ENCODE measurements around the gene ATP5PF.
A peak's percentile ranks its signal among the peaks of the same experiment; 100 is the strongest.
"Not testable (repeated sequence)": the region's sequence is repeated elsewhere in the genome, so short reads cannot be mapped to it uniquely, and the experiment has no call there.

Gene ATP5PF

GRCh38 chr21:25734904-25735645 lies at the start of gene ATP5PF, which contains the start of gene GABPA:
Gene ATP5PF, minus strand, starts transcription at chr21:25734904. Its CDS starts 5,110 bp downstream, at chr21:25729794.
Gene GABPA, plus strand, starts transcription at chr21:25734972. Its CDS starts 6,627 bp downstream, at chr21:25741599.
- peak; percentile 98 for DNase-seq
- H4K20me1 ChIP-seq (ENCODE audit: insufficient read depth, low read length), result no peaks in the 10 kb centered on the region
- peak within 1 kb of the TSS; percentile 97 for H3K4me3 ChIP-seq (ENCODE audit: low read length)
- no peaks in the 10 kb centered on the region for H3K9me2 ChIP-seq (replicated peaks; ENCODE audit: insufficient read depth, low read length)
- H3F3A ChIP-seq (ENCODE audit: insufficient read depth, low read length), result peaks cover 12% of the 10 kb centered on the region; the same call in 1 of the 2 replicates
- TF ChIP-seq EZH2 (optimal IDR thresholded peaks at IDR 0.05; ENCODE audit: low read depth, low read length) (no peak), CTCF (IDR thresholded peaks at IDR 0.05; ENCODE audit: low read length) (no peak), EZH2phosphoT487 (IDR thresholded peaks at IDR 0.05; ENCODE audit: low read length) (no peak)
- H2AFZ ChIP-seq (ENCODE audit: low read length), result peak within 1 kb of the TSS; percentile 95
- H3K9me3 ChIP-seq (replicated peaks; ENCODE audit: insufficient read depth, low read length), result no peaks in the 10 kb centered on the region
- H3K36me3 ChIP-seq (replicated peaks; ENCODE audit: insufficient read depth, low read length), result no peaks in the 10 kb centered on the region; the same call in 1 of the 2 replicates
- no peaks in the 10 kb centered on the region for H3K27me3 ChIP-seq (replicated peaks; ENCODE audit: insufficient read depth, low read length)
- H3K27ac ChIP-seq (ENCODE audit: low read length), result peak within 1 kb of the TSS; percentile 99
- H3K4me1 ChIP-seq (ENCODE audit: low read length), result peaks cover 24% of the 10 kb centered on the region
- peak within 1 kb of the TSS; percentile 93 for H3K4me2 ChIP-seq (ENCODE audit: low read depth, low read length)
- H3K9ac ChIP-seq (ENCODE audit: low read length), result peak within 1 kb of the TSS; percentile 95
- H3K79me2 ChIP-seq (ENCODE audit: low read length), result peaks cover 88% of the 10 kb centered on the region

GRCh38 chr21:25778126-25778875 lies 43.6 kb upstream of the ATP5PF start:
- not testable (repeated sequence) for H3K4me2 ChIP-seq (ENCODE audit: low read depth, low read length); H2AFZ ChIP-seq (ENCODE audit: low read length); DNase-seq; H3F3A ChIP-seq (ENCODE audit: insufficient read depth, low read length); H3K27ac ChIP-seq (ENCODE audit: low read length); H3K9me2 ChIP-seq (replicated peaks; ENCODE audit: insufficient read depth, low read length); H3K27me3 ChIP-seq (replicated peaks; ENCODE audit: insufficient read depth, low read length); H3K79me2 ChIP-seq (ENCODE audit: low read length); H3K4me1 ChIP-seq (ENCODE audit: low read length); H3K4me3 ChIP-seq (ENCODE audit: low read length); H3K9ac ChIP-seq (ENCODE audit: low read length); H4K20me1 ChIP-seq (ENCODE audit: insufficient read depth, low read length); H3K9me3 ChIP-seq (replicated peaks; ENCODE audit: insufficient read depth, low read length); H3K36me3 ChIP-seq (replicated peaks; ENCODE audit: insufficient read depth, low read length)

GRCh38 chr21:25776440-25776839 lies 41.7 kb upstream of the ATP5PF start:
- Histone ChIP-seq H4K20me1 (ENCODE audit: insufficient read depth, low read length) (no peaks in the 10 kb centered on the region), H3K79me2 (ENCODE audit: low read length) (no peaks in the 10 kb centered on the region), H3K4me1 (ENCODE audit: low read length) (peaks cover 6% of the 10 kb centered on the region), H3K36me3 (replicated peaks; ENCODE audit: insufficient read depth, low read length) (no peaks in the 10 kb centered on the region), H3F3A (ENCODE audit: insufficient read depth, low read length) (no peaks in the 10 kb centered on the region), H3K4me2 (ENCODE audit: low read depth, low read length) (no peak overlapping the region), H3K27me3 (replicated peaks; ENCODE audit: insufficient read depth, low read length) (no peaks in the 10 kb centered on the region), H3K9ac (ENCODE audit: low read length) (no peak overlapping the region), H2AFZ (ENCODE audit: low read length) (no peak overlapping the region), H3K4me3 (ENCODE audit: low read length) (no peak overlapping the region), H3K9me2 (replicated peaks; ENCODE audit: insufficient read depth, low read length) (no peaks in the 10 kb centered on the region), H3K9me3 (replicated peaks; ENCODE audit: insufficient read depth, low read length) (no peaks in the 10 kb centered on the region), H3K27ac (ENCODE audit: low read length) (no peak overlapping the region)
- no peak for DNase-seq
- TF ChIP-seq EZH2 (optimal IDR thresholded peaks at IDR 0.05; ENCODE audit: low read depth, low read length) (no peak), EZH2phosphoT487 (IDR thresholded peaks at IDR 0.05; ENCODE audit: low read length) (no peak), CTCF (IDR thresholded peaks at IDR 0.05; ENCODE audit: low read length) (no peak)
